Left forelimb (tissue), 1 donor: ENCODE data around the gene CEACAM5.

ENCODE experiments used
- DNase-seq: peaks from one replicate; pipeline ENCODE4 v3.0.0-alpha.2; 2018; ENCODE audit warnings: low spot score

The CEACAM5 gene

GRCh38 chr19:41708481-41708880, at the start of gene CEACAM5:
Gene CEACAM5 (plus strand): TSS chr19:41708626. CDS start chr19:41708732, 106 bp downstream.
- peak; percentile 28 for DNase-seq

- no peak for DNase-seq
Observed at GRCh38 chr19:41666075-41666474, 42.4 kb upstream of the CEACAM5 start.

- DNase-seq: no peak
Observed at GRCh38 chr19:41668315-41668714, 40.1 kb upstream of the CEACAM5 start.

GRCh38 chr19:41670755-41671154, 37.7 kb upstream of the CEACAM5 start:
- no peak for DNase-seq

GRCh38 chr19:41671486-41671885, 36.9 kb upstream of the CEACAM5 start:
- DNase-seq: no peak

- DNase-seq: no peak
Observed at GRCh38 chr19:41682437-41682836, 26.0 kb upstream of the CEACAM5 start.

- peak; percentile 34 for DNase-seq
Observed at GRCh38 chr19:41687419-41687818, 21.0 kb upstream of the CEACAM5 start.

GRCh38 chr19:41688098-41688497, 20.3 kb upstream of the CEACAM5 start, which contains the start of gene CEACAM7:
Gene CEACAM7 (minus strand): TSS chr19:41688270. CDS start chr19:41688165, 105 bp downstream.
- peak; percentile 47 for DNase-seq

GRCh38 chr19:41688687-41689086, 19.7 kb upstream of the CEACAM5 start:
- DNase-seq: no peak

GRCh38 chr19:41689993-41690800, 18.2 kb upstream of the CEACAM5 start:
- no peak for DNase-seq

- DNase-seq: peak; percentile 28
Observed at GRCh38 chr19:41690801-41691065, 17.7 kb upstream of the CEACAM5 start.

- peak; percentile 51 for DNase-seq
Observed at GRCh38 chr19:41691268-41691970, 17.0 kb upstream of the CEACAM5 start.

- no peak for DNase-seq
Observed at GRCh38 chr19:41694196-41694595, 14.2 kb upstream of the CEACAM5 start.

GRCh38 chr19:41694831-41695635, 13.4 kb upstream of the CEACAM5 start:
- peak; percentile 22 for DNase-seq

- DNase-seq: peak; percentile 22
Observed at GRCh38 chr19:41695745-41696144, 12.7 kb upstream of the CEACAM5 start.

- peak; percentile 56 for DNase-seq
Observed at GRCh38 chr19:41696402-41697197, 11.8 kb upstream of the CEACAM5 start.

GRCh38 chr19:41697198-41697855, 11.1 kb upstream of the CEACAM5 start:
- peak; percentile 58 for DNase-seq

- no peak for DNase-seq
Observed at GRCh38 chr19:41698746-41699230, 9.6 kb upstream of the CEACAM5 start.

GRCh38 chr19:41699231-41699967, 9.0 kb upstream of the CEACAM5 start:
- peak; percentile 34 for DNase-seq

- DNase-seq: peak; percentile 53
Observed at GRCh38 chr19:41699968-41700323, 8.5 kb upstream of the CEACAM5 start.
